Brain microvascular endothelial cell (primary cell): ENCODE results near the gene HLCS.
A peak's percentile ranks its signal among the peaks of the same experiment; 100 is the strongest.

ENCODE experiments used
- DNase-seq: peaks from one replicate; pipeline ENCODE4 v3.0.0-alpha.2; 2020
- H3K27ac ChIP-seq: fragments of 250-450 bp; sonication (Bioruptor Pico); 2 replicates; pipeline ENCODE4 v1.5.1; 2020; ENCODE audit warnings: mild to moderate bottlenecking, moderate library complexity
- H3K27me3 ChIP-seq: fragments of 250-450 bp; sonication (Bioruptor Pico); replicated peaks from 2 replicates; pipeline ENCODE4 v1.5.1; 2020; ENCODE audit warnings: mild to moderate bottlenecking
- H3K36me3 ChIP-seq: fragments of 250-450 bp; sonication (Bioruptor Pico); replicated peaks from 2 replicates; pipeline ENCODE4 v1.5.1; 2020; ENCODE audit warnings: mild to moderate bottlenecking
- H3K4me3 ChIP-seq: 2 replicates; pipeline ENCODE4 v1.5.1; 2011; ENCODE audit warnings: low read depth, mild to moderate bottlenecking, control low read depth, low read length, moderate library complexity
- in situ Hi-C: cut with HindIII; loops from 2 replicates; pipeline ENCODE4 v1.10.0; 2017; ENCODE audit warnings: low sequenced_read_pairs, low pct_ligation_motif_present
- TF ChIP-seq, protein P1 (sequence below): IDR thresholded peaks from 2 replicates; pipeline ENCODE4 v1.5.1; 2011; ENCODE audit warnings: low read depth, mild to moderate bottlenecking, moderate library complexity, low read length, control low read depth, inconsistent platforms; ENCODE audit errors: missing control alignments

The HLCS gene

DNA sequence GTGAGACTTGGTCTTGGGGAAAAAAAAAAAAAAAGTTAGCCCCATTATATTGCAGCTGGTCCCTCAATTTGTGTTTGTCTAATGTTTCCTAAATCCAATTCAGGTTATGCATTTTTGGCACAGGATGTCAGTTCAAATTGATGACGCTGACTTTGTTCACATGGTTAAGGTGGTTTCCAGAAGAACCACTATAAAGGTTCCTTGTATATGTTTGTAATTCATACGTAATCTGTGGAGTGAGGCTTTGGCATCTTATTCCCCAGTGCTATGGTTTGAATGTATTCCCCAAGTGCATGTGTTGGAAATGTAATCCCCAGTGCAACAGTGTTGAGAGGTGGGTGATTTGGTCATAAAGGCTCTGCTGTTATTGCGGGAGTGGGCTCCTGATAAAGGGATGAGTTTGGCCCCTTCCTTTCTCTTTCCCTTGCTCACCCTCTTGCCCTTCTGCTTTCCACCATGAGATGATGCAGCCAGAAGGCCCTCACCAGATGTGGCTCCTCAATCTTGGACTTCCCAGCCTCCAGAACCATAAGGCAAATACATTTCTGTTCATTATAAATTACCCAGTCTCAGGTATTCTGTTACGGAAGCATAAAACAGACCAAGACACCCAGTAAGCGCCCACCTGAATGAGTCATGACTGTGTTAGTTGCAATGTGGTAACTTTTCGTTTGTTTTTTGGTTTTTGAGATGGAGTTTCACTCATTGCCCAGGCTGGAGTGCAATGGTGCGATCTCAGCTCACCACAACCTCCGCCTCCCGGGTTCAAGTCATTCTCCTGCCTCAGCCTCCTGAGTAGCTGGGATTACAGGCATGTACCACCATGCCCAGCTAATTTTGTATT is 19.5 kb upstream of the HLCS start:
- Histone ChIP-seq H3K36me3 (no peaks in the 10 kb centered on the region), H3K4me3 (no peak overlapping the region), H3K27me3 (no peaks in the 10 kb centered on the region), H3K27ac (no peak overlapping the region)
- TF ChIP-seq, protein P1, sequence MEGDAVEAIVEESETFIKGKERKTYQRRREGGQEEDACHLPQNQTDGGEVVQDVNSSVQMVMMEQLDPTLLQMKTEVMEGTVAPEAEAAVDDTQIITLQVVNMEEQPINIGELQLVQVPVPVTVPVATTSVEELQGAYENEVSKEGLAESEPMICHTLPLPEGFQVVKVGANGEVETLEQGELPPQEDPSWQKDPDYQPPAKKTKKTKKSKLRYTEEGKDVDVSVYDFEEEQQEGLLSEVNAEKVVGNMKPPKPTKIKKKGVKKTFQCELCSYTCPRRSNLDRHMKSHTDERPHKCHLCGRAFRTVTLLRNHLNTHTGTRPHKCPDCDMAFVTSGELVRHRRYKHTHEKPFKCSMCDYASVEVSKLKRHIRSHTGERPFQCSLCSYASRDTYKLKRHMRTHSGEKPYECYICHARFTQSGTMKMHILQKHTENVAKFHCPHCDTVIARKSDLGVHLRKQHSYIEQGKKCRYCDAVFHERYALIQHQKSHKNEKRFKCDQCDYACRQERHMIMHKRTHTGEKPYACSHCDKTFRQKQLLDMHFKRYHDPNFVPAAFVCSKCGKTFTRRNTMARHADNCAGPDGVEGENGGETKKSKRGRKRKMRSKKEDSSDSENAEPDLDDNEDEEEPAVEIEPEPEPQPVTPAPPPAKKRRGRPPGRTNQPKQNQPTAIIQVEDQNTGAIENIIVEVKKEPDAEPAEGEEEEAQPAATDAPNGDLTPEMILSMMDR = no peak
- in situ Hi-C loops = no loop called here
- DNase-seq = no peak

- in situ Hi-C loops = no loop called here
- no peaks in the 10 kb centered on the region for H3K27me3 ChIP-seq
These were observed 15.7 kb upstream of the HLCS start for GRCh38 chr21:36981977-36982700.

GRCh38 chr21:36981049-36981391 is 14.6 kb upstream of the HLCS start:
- Histone ChIP-seq H3K4me3 (peak overlapping the region; percentile 57), H3K36me3 (no peaks in the 10 kb centered on the region), H3K27me3 (no peaks in the 10 kb centered on the region), H3K27ac (no peak overlapping the region)
- DNase-seq = no peak
- in situ Hi-C loops = no loop called here
- TF ChIP-seq, protein P1 = no peak

More at GRCh38 chr21:36981977-36982700, 15.7 kb upstream of the HLCS start:
- Histone ChIP-seq H3K36me3 (no peaks in the 10 kb centered on the region), H3K27ac (no peak overlapping the region), H3K4me3 (no peak overlapping the region)
- TF ChIP-seq, protein P1 = no peak
- DNase-seq = no peak

DNA sequence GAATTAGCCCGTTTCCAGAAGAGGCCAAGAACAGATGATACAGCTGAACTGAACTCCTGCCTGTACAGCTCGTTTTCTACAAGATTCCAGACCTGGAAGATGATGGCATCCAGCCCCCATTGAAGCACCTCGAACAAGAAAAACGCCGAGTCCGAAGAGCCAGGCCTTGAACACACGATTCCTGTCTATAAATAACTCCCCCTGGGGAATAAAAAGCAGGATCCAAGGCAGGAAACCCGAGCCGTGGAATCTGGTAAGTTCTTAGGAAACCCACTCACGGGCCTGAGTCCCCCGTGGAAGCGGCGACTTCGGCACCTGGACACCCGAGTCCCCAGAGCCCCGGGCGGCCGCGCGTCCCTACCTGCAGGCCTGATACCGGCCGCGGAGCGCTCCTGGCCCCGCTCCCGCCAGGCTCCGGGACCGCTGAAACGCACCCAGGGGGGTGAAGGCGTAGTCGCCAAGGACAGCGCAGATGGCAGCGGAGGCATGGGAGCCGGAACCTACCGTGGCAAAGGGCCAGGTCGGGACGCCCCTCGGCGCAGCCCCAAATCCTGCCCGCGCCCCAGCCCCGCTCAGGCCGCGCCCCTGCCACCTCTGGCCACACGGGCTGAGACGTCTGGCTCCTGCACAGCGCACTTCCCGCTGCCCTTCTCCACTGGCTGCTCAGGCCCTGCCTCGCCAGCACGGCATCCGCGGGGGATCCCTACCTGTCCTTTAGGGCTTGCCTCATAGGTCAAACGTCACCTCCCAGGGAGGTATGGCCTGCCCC is 14.0 kb upstream of the HLCS start:
- no peak for DNase-seq
- no peaks in the 10 kb centered on the region for H3K27me3 ChIP-seq
- no peaks in the 10 kb centered on the region for H3K36me3 ChIP-seq
- H3K27ac ChIP-seq = no peak overlapping the region
- peak overlapping the region; percentile 57 for H3K4me3 ChIP-seq
- in situ Hi-C loops = no loop called here
- TF ChIP-seq, protein P1 = no peak

DNA sequence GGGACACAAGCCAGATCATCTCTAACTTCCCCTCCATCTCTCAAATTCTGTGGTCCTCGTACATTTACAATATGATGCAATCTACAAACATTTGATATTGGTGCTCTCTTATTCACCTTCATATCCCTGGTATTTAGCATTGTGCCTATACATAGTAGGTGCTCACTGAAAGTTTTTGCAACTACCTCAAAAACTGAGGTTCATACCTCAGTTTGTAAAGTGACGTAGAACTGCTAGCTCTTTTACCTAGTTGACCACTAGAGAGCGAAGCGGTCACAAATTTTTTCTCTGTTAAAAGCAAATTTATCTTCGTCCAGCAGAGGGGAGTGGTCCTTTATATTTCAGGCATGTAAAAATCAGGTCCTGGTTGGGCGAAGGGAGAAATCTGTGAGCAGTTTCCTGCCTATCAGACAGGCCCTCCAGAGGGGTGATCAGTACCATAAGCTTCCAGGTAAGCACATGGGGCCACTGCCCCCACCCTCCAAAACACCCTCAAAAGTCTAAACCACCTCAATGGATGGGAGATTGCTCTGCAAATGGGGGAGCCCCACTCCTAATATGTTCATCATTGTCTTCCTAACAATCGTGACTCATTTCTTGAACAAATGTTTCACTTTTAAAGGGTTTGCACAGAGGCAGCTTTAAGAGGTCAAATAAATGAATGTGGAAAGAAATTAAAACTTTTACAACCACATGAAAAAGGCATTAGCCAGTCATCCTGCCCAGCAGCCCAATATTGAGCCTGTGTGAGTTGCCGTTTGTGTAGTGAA is 10.6 kb upstream of the HLCS start:
- peak; percentile 72 for DNase-seq

More for the DNA sequence above, 10.6 kb upstream of the HLCS start:
- TF ChIP-seq, protein P1 = peak; percentile 70
- H3K27me3 ChIP-seq = no peaks in the 10 kb centered on the region
- in situ Hi-C loops = no loop called here
- no peaks in the 10 kb centered on the region for H3K36me3 ChIP-seq
- peak overlapping the region; percentile 17 for H3K4me3 ChIP-seq
- no peak overlapping the region for H3K27ac ChIP-seq
